ENCODE measurements around the gene HOOK1.

DNA sequence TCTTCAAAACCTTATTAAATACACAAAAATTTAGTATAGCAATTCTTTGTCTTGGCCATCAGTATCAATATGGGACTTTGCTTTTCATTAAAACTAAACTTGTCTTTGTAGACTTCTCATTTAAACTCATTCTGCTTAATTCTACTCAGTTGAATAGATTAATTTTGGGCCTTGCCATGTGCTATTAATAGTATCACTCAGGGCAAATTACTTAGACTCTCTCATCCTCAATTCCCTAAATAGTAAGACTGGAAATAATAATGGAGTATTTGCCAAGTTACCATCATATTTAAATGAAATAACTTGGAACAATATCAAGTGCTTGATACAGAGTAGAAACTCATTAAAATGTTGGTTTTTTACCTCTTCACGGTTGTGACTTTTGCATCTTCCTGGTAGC lies 13.4 kb downstream of the HOOK1 start:
- TF ChIP-seq CTCF (IDR thresholded peaks at IDR 0.05; ENCODE audit: insufficient read depth, low read length, poor library complexity, severe bottlenecking) (no peak), EZH2phosphoT487 (conservative IDR thresholded peaks at IDR 0.05; ENCODE audit: low read length) (no peak)
